GM10266 (cell line): Measurements from ENCODE around the gene ZNF546.

Experiments
- DNase-seq: peaks from one replicate; pipeline ENCODE4 v3.0.0; 2012; ENCODE audit errors: extremely low spot score
- TF ChIP-seq, protein P1 (sequence below): IDR thresholded peaks from 2 replicates; pipeline ENCODE4 v1.5.1; 2012; ENCODE audit warnings: mild to moderate bottlenecking, low read depth; ENCODE audit not compliant: control insufficient read depth, insufficient read depth; ENCODE audit errors: missing control alignments

ZNF546 gene

DNA sequence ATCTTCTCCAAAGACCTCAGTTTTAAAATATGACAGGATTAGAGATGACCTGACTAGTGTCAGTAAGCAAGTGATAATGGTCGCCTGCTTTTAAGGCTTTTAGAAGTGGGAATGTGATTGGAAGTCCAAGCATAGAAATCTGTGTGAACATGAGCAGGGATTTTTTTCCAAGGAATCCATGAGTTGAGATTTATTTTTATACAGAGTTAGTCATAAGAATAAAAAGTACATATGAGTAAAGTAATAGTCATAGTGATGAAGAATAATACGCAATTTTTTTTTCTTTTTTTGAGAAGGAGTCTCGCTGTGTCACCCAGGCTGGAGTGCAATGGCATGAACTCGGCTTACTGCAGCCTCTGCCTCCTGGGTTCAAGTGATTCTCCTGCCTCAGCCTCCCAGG is 1.6 kb downstream of the ZNF546 start:
- DNase-seq: no peak

DNA sequence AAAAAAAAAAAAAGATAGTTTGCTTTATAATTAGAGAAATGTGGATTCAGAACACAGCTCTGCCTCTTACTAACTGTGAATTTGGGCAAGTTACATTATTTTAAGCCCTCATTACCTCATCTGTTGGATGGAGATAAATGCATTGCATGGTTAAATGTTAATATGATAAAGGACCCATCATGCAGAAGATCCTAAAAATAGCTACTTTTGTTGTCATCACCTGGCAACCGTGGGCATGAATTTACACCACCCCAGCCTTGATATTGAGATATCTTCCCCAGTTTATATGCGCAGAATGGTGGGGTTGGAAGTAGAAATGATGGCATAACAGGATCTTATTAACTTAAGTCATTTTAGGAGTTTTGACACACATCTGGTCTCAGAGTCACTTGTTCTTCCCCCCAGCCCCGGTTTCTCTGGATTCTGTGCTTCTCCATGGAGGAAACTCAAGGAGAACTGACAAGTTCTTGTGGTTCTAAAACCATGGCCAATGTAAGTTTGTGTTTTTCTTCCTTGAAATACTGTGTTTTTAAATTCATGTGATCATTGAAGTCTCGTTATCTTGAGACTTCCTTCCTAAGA is 8.9 kb downstream of the ZNF546 start:
- no peak for DNase-seq
- TF ChIP-seq, protein P1, sequence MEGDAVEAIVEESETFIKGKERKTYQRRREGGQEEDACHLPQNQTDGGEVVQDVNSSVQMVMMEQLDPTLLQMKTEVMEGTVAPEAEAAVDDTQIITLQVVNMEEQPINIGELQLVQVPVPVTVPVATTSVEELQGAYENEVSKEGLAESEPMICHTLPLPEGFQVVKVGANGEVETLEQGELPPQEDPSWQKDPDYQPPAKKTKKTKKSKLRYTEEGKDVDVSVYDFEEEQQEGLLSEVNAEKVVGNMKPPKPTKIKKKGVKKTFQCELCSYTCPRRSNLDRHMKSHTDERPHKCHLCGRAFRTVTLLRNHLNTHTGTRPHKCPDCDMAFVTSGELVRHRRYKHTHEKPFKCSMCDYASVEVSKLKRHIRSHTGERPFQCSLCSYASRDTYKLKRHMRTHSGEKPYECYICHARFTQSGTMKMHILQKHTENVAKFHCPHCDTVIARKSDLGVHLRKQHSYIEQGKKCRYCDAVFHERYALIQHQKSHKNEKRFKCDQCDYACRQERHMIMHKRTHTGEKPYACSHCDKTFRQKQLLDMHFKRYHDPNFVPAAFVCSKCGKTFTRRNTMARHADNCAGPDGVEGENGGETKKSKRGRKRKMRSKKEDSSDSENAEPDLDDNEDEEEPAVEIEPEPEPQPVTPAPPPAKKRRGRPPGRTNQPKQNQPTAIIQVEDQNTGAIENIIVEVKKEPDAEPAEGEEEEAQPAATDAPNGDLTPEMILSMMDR: no peak

More for the DNA sequence above, 1.6 kb downstream of the ZNF546 start:
- TF ChIP-seq, protein P1: no peak

DNA sequence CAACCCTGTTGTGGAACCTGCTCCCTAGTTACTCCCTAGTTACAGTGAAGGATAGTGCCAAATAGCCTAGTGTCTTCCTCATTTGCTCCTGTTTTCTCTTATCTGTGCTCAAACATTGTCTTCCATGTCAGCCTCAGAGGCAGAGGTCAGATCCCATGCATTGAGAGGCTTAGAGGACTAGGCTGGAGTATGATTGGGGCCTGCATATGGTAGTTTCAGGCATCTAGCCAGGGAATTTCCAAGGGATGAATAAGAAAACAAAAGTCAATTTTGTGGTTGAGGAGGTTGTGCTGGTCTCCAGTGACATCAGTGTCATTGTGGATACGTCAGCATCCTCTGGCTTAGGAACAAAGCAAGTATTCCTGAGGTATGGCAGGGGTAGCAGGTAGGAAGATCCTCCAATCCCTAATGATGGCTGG is 9.4 kb downstream of the ZNF546 start:
- DNase-seq: no peak
- TF ChIP-seq, protein P1: no peak

DNA sequence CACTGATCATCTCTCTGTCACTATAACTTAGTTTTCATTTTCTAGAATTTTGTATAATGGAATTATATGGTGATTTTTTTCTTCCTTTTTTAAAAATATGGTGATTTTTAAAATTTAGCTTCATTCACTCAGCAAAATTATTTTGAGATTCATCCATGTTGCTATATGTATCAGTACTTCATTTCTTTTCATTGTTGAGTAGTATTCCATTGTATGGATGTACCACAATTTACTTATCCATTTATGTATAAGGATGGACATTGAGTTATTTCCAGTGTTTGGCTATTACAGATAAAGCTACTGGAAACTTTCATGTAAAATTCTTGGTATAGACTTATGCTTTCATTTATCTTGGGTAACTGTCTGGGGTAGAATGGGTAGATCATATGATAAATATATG is 12.8 kb downstream of the ZNF546 start:
- TF ChIP-seq, protein P1: no peak
- DNase-seq: no peak

DNA sequence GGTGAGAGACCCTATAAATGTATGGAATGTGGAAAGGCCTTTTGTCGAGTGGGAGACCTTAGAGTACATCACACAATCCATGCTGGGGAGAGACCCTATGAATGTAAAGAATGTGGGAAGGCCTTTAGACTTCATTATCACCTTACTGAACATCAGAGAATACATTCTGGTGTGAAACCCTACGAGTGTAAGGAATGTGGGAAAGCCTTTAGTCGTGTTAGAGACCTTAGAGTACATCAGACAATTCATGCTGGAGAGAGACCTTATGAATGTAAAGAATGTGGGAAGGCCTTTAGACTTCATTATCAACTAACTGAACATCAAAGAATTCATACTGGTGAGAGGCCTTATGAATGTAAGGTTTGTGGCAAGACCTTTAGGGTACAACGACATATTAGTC is 17.1 kb downstream of the ZNF546 start:
- TF ChIP-seq, protein P1: no peak

DNA sequence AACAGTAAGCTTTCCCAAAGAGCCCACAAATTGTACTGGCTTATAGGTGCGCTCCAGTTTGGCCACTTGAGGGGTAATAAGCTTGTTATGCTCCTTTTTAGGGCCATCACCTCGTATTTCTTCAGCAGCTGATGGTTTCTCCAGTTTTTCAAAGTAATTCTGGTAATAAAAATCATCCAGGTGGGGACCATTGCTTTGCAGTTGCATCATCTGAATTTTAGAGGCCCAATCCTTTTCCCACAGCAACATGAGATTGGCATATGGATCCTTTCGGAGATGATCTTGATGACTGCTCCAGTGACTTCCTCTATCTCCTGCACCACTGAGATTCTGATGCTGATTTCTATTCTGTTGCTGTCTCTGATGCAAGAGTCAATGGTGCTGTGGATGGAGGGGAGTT is 27.1 kb downstream of the ZNF546 start:
- no peak for DNase-seq
- TF ChIP-seq, protein P1: no peak

More for the DNA sequence above, 17.1 kb downstream of the ZNF546 start:
- no peak for DNase-seq

DNA sequence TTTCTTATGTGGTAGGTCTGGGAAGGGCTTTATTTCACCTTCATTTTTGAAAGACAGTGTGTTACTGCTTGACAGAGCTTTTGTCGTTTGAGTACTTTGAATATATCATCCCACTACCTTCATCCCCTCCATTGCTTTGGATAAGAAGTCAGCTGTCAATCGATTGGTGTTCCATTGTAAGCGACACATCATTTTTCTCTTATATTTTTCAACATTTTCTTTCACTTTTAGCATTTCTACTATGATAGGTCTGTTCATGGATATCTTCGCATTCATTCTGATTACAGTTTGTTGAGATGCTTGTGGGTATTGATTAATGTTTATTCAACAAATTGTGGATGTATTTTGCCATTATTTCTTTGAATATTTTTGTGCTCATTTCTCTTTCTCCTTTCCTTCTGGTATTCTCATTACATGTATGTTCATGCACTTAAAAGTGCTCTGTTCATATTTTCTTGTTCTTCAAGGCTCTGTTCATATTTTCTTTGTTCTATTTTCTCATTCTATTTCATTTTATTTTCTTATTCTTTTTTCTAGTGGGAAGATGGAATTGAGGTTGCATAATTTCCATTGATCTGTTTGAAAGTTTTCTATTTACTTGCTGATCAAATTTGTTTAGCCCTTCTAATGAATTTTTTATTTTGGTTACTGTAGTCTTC is 29.2 kb downstream of the ZNF546 start:
- no peak for DNase-seq
- TF ChIP-seq, protein P1: no peak
